GM23338 (cell line): Measurements from ENCODE around the gene OSBPL1A. TPM values are rescaled to one million over a fixed set of nuclear protein-coding genes. Genes with fewer than 3 reads are reported as not detected.

Experiments used
- ATAC-seq: fragments of 200-7000 bp; cut with Tn5 transposase; 3 replicates; pipeline ENCODE4 v1.9.1; 2020
- DNase-seq: peaks from one replicate; pipeline ENCODE4 v3.0.0-alpha.2; 2015; ENCODE audit warnings: low spot score
- H2AFZ ChIP-seq: fragments of 200-600 bp; sonication (generic); 2 replicates; pipeline ENCODE4 v1.8.0; 2016; ENCODE audit warnings: antibody characterized with exemption, mild to moderate bottlenecking, moderate library complexity
- H3F3A ChIP-seq: fragments of 200-600 bp; sonication (generic); replicated peaks from 2 replicates; pipeline ENCODE4 v1.8.0; 2017; ENCODE audit warnings: antibody characterized with exemption, mixed run types, low read depth
- H3K27ac ChIP-seq: fragments of 200-600 bp; sonication (generic); 2 replicates; pipeline ENCODE4 v1.6.1; 2016; ENCODE audit warnings: low read depth
- H3K27me3 ChIP-seq: fragments of 200-600 bp; sonication (generic); 2 replicates; pipeline ENCODE4 v1.8.0; 2016; ENCODE audit warnings: mild to moderate bottlenecking, mixed run types, moderate library complexity; ENCODE audit not compliant: insufficient read depth
- H3K36me3 ChIP-seq: fragments of 200-600 bp; sonication (generic); 2 replicates; pipeline ENCODE4 v1.8.0; 2016; ENCODE audit warnings: mild to moderate bottlenecking; ENCODE audit not compliant: insufficient read depth
- H3K4me1 ChIP-seq: fragments of 200-600 bp; sonication (generic); 2 replicates; pipeline ENCODE4 v1.8.0; 2016; ENCODE audit warnings: mild to moderate bottlenecking, moderate library complexity; ENCODE audit not compliant: insufficient read depth
- H3K4me2 ChIP-seq: fragments of 200-600 bp; sonication (generic); 2 replicates; pipeline ENCODE4 v1.7.1; 2017; ENCODE audit warnings: mixed run types
- H3K4me3 ChIP-seq: fragments of 200-600 bp; sonication (generic); 2 replicates; pipeline ENCODE4 v1.6.1; 2016; ENCODE audit warnings: mixed run types
- H3K79me2 ChIP-seq: fragments of 200-600 bp; sonication (generic); replicated peaks from 2 replicates; pipeline ENCODE4 v1.8.0; 2017; ENCODE audit warnings: mild to moderate bottlenecking; ENCODE audit not compliant: insufficient read depth
- H3K9me2 ChIP-seq: fragments of 200-600 bp; sonication (generic); 2 replicates; pipeline ENCODE4 v1.8.0; 2017; ENCODE audit not compliant: insufficient read depth
- H4K20me1 ChIP-seq: fragments of 200-600 bp; sonication (generic); replicated peaks from 2 replicates; pipeline ENCODE4 v1.8.0; 2017; ENCODE audit warnings: mild to moderate bottlenecking; ENCODE audit not compliant: insufficient read depth
- H3K27ac Mint-ChIP-seq: 2 replicates; pipeline ENCODE4 v1.8.0; 2020; ENCODE audit warnings: inconsistent platforms, mild to moderate bottlenecking, moderate library complexity, mixed read lengths
- H3K27me3 Mint-ChIP-seq: 3 replicates; pipeline ENCODE4 v1.8.0; 2022; ENCODE audit warnings: low read depth, mild to moderate bottlenecking, moderate library complexity, mixed read lengths, inconsistent platforms; ENCODE audit not compliant: insufficient read depth, poor library complexity
- H3K36me3 Mint-ChIP-seq: 3 replicates; pipeline ENCODE4 v1.8.0; 2021; ENCODE audit warnings: low read depth, mild to moderate bottlenecking, inconsistent platforms, moderate library complexity, mixed read lengths
- H3K4me1 Mint-ChIP-seq: 3 replicates; pipeline ENCODE4 v1.8.0; 2020; ENCODE audit warnings: mild to moderate bottlenecking, inconsistent platforms, mixed read lengths
- H3K4me3 Mint-ChIP-seq: 3 replicates; pipeline ENCODE4 v1.8.0; 2021; ENCODE audit warnings: moderate library complexity, mild to moderate bottlenecking, inconsistent platforms, mixed read lengths
- H3K9me3 Mint-ChIP-seq: 3 replicates; pipeline ENCODE4 v1.8.0; 2020; ENCODE audit warnings: moderate library complexity, mild to moderate bottlenecking, inconsistent platforms, mixed read lengths
- JUNB ChIP-seq: IDR thresholded peaks from one replicate; pipeline ENCODE4 v1.6.1; 2016; ENCODE audit warnings: antibody characterized with exemption; ENCODE audit not compliant: unreplicated experiment
- NANOG ChIP-seq: IDR thresholded peaks from 2 replicates; pipeline ENCODE4 v1.6.1; 2016; ENCODE audit warnings: antibody characterized with exemption, borderline replicate concordance
- POLR2AphosphoS5 ChIP-seq: IDR thresholded peaks from 2 replicates; pipeline ENCODE4 v1.6.1; 2016; ENCODE audit warnings: antibody characterized with exemption, low read depth
- REST ChIP-seq: IDR thresholded peaks from one replicate; pipeline ENCODE4 v1.6.1; 2018; ENCODE audit warnings: antibody characterized with exemption; ENCODE audit not compliant: unreplicated experiment
- STAT1 ChIP-seq: IDR thresholded peaks from one replicate; pipeline ENCODE4 v1.6.1; 2016; ENCODE audit warnings: antibody characterized with exemption; ENCODE audit not compliant: unreplicated experiment
- ZNF114 ChIP-seq: fragments of 250-450 bp; sonication (Bioruptor Pico); IDR thresholded peaks from 2 replicates; pipeline ENCODE4 v1.5.0; 2020; ENCODE audit warnings: mild to moderate bottlenecking, moderate library complexity
- ZNF331 ChIP-seq: fragments of 250-450 bp; sonication (Bioruptor Pico); IDR thresholded peaks from 2 replicates; pipeline ENCODE4 v1.5.0; 2020; ENCODE audit warnings: low read depth, mild to moderate bottlenecking, moderate library complexity
- ZNF462 ChIP-seq: fragments of 250-450 bp; sonication (Bioruptor Pico); IDR thresholded peaks from 2 replicates; pipeline ENCODE4 v1.5.0; 2020; ENCODE audit warnings: mild to moderate bottlenecking, moderate library complexity
- polyA plus RNA-seq: library from polyadenylated mRNA; unstranded; fragments of >200 nt; fragmentation: Nextera tagmentation; extraction: Ambion mirVana; gene quantifications from 2 replicates; pipeline ENCODE4 v1.2.1, GENCODE V29; 2016
- total RNA-seq: library from RNA; depleted of rRNA; stranded (reverse); fragments of >200 nt; shearing (Covaris generic); gene quantifications from 2 replicates; pipeline ENCODE4 v1.2.3, GENCODE V29; 2014

Gene OSBPL1A
- total and polyA plus RNA-seq, 2 experiments from 2014 or later = 55.6 to 71.4 TPM

- Mint-ChIP-seq H3K9me3 (no peaks in the 10 kb centered on the region; the same call in 2 of the 3 replicates), H3K27me3 (peaks cover 3% of the 10 kb centered on the region), H3K36me3 (peaks cover 41% of the 10 kb centered on the region), H3K4me3 (peak overlapping the region; percentile 40; the same call in 2 of the 3 replicates), H3K4me1 (peaks cover 49% of the 10 kb centered on the region), H3K27ac (peak overlapping the region; percentile 91)
- Histone ChIP-seq H3K4me3 (peak overlapping the region; percentile 2; the same call in 1 of the 2 replicates), H3K27ac (peak overlapping the region; percentile 76), H3K79me2 (no peaks in the 10 kb centered on the region), H3F3A (no peaks in the 10 kb centered on the region), H3K27me3 (no peaks in the 10 kb centered on the region), H2AFZ (no peak overlapping the region), H3K4me2 (peak overlapping the region; percentile 42), H3K9me2 (no peaks in the 10 kb centered on the region), H3K4me1 (peaks cover 32% of the 10 kb centered on the region), H4K20me1 (no peaks in the 10 kb centered on the region), H3K36me3 (no peaks in the 10 kb centered on the region; the same call in 1 of the 2 replicates)
- DNase-seq (no peak), ATAC-seq (peak; percentile 19; the same call in 1 of the 3 replicates)
- TF ChIP-seq POLR2AphosphoS5 (no peak), ZNF114 (CRISPR knock-in tag) (no peak), REST (no peak), JUNB (no peak), STAT1 (no peak)
Measured at GRCh38 chr18:24234330-24234729, 163.3 kb downstream of the OSBPL1A start.

- peaks cover 26% of the 10 kb centered on the region for H3K36me3 Mint-ChIP-seq
- H3F3A ChIP-seq = no peaks in the 10 kb centered on the region
- H3K27ac ChIP-seq = peak overlapping the region; percentile 76; the same call in 1 of the 2 replicates
- no peak for DNase-seq
- no peaks in the 10 kb centered on the region for H3K79me2 ChIP-seq
- H2AFZ ChIP-seq = no peak overlapping the region
- no peaks in the 10 kb centered on the region for H3K27me3 ChIP-seq
- no peaks in the 10 kb centered on the region for H3K9me2 ChIP-seq
- H3K4me3 Mint-ChIP-seq = no peak overlapping the region
- peaks cover 32% of the 10 kb centered on the region for H3K4me1 ChIP-seq
- H4K20me1 ChIP-seq = no peaks in the 10 kb centered on the region
- no peak for ATAC-seq
- H3K27ac Mint-ChIP-seq = no peak overlapping the region
- peak overlapping the region; percentile 42 for H3K4me2 ChIP-seq
- peaks cover 3% of the 10 kb centered on the region for H3K27me3 Mint-ChIP-seq
- no peaks in the 10 kb centered on the region; the same call in 1 of the 2 replicates for H3K36me3 ChIP-seq
- peaks cover 55% of the 10 kb centered on the region for H3K4me1 Mint-ChIP-seq
- H3K4me3 ChIP-seq = no peak overlapping the region
- H3K9me3 Mint-ChIP-seq = no peaks in the 10 kb centered on the region; the same call in 2 of the 3 replicates
- TF ChIP-seq REST = no peak
- TF ChIP-seq STAT1 = no peak
- no peak for TF ChIP-seq ZNF331 (CRISPR knock-in tag)
- no peak for TF ChIP-seq POLR2AphosphoS5
- no peak for TF ChIP-seq NANOG
- no peak for TF ChIP-seq ZNF462 (CRISPR knock-in tag)
Measured at GRCh38 chr18:24232800-24233199, 164.8 kb downstream of the OSBPL1A start.
